PC-3 (cell line): ENCODE data around the gene ANGPT4. TPM values are rescaled to one million over a fixed set of nuclear protein-coding genes. Genes with fewer than 3 reads are reported as not detected.

Experiments
- ATAC-seq: fragments of 200-7000 bp; cut with Tn5 transposase; 2 replicates; pipeline ENCODE4 v1.9.1; 2020; ENCODE audit warnings: mild to moderate bottlenecking, moderate library complexity
- BruUV-seq: library from RNA; stranded (reverse); fragments of 400-500 nt; replicated peaks from 2 replicates; lab custom pipeline; 2021; lab: Mats Ljungman, UMichigan
- CTCF ChIA-PET: fragments of 300-600 bp; sonication (Branson Sonifier 250); formaldehyde crosslinking; loops from one replicate; lab custom pipeline; 2022; ENCODE audit warnings: antibody characterized with exemption; lab: Charles Lee
- POLR2A ChIA-PET: fragments of 300-600 bp; sonication (Branson Sonifier 250); formaldehyde crosslinking; loops from one replicate; lab custom pipeline; 2022; ENCODE audit warnings: antibody characterized with exemption; ENCODE audit not compliant: unreplicated experiment; lab: Charles Lee
- DNase-seq: peaks from one replicate; pipeline ENCODE4 v3.0.0-alpha.2; 2015
- H2AFZ ChIP-seq: fragments of 300-600 bp; sonication (generic); 2 replicates; pipeline ENCODE4 v1.6.0; 2016; ENCODE audit warnings: antibody characterized with exemption, low read length
- H3F3A ChIP-seq: fragments of 300-600 bp; sonication (generic); one replicate; pipeline ENCODE4 v1.6.0; 2017; ENCODE audit warnings: antibody characterized with exemption, low read length, control low read depth, mild to moderate bottlenecking; ENCODE audit not compliant: unreplicated experiment
- H3K27ac ChIP-seq: fragments of 300-600 bp; sonication (generic); 2 replicates; pipeline ENCODE4 v1.5.1; 2016; ENCODE audit warnings: mild to moderate bottlenecking, low read length
- H3K27me3 ChIP-seq: fragments of 300-600 bp; sonication (generic); 2 replicates; pipeline ENCODE4 v1.6.1; 2016; ENCODE audit warnings: low read length, mixed read lengths
- H3K36me3 ChIP-seq: fragments of 300-600 bp; sonication (generic); 2 replicates; pipeline ENCODE4 v1.6.1; 2016; ENCODE audit warnings: low read depth, mixed run types, low read length, mixed read lengths
- H3K4me1 ChIP-seq: fragments of 300-600 bp; sonication (generic); 2 replicates; pipeline ENCODE4 v1.5.1; 2016; ENCODE audit warnings: low read length; ENCODE audit not compliant: insufficient read depth
- H3K4me2 ChIP-seq: fragments of 300-600 bp; sonication (generic); 2 replicates; pipeline ENCODE4 v1.6.0; 2016; ENCODE audit warnings: low read length
- H3K4me3 ChIP-seq: fragments of 300-600 bp; sonication (generic); 2 replicates; pipeline ENCODE4 v1.5.1; 2016; ENCODE audit warnings: mild to moderate bottlenecking, low read length, mixed read lengths
- H3K79me2 ChIP-seq: fragments of 300-600 bp; sonication (generic); 2 replicates; pipeline ENCODE4 v1.6.1; 2017; ENCODE audit warnings: low read length, mixed read lengths
- H3K9ac ChIP-seq: fragments of 300-600 bp; sonication (generic); 2 replicates; pipeline ENCODE4 v1.6.0; 2016; ENCODE audit warnings: mild to moderate bottlenecking, low read length
- H3K9me2 ChIP-seq: fragments of 300-600 bp; sonication (generic); replicated peaks from 2 replicates; pipeline ENCODE4 v1.6.1; 2016; ENCODE audit warnings: mixed run types, low read length, mixed read lengths
- H3K9me3 ChIP-seq: fragments of 300-600 bp; sonication (generic); 2 replicates; pipeline ENCODE4 v1.6.1; 2016; ENCODE audit warnings: low read length, mixed read lengths
- H4K20me1 ChIP-seq: fragments of 300-600 bp; sonication (generic); 2 replicates; pipeline ENCODE4 v1.6.1; 2016; ENCODE audit warnings: low read length, mixed read lengths
- CTCF ChIP-seq: fragments of 300-600 bp; sonication (generic); conservative IDR thresholded peaks from 2 replicates; pipeline ENCODE4 v1.5.1; 2017; ENCODE audit warnings: antibody characterized with exemption, low read depth, mild to moderate bottlenecking, low read length
- EZH2 ChIP-seq: fragments of 300-600 bp; sonication (generic); IDR thresholded peaks from one replicate; pipeline ENCODE4 v1.6.1; 2017; ENCODE audit warnings: antibody characterized with exemption, mild to moderate bottlenecking, low read length; ENCODE audit not compliant: unreplicated experiment
- EZH2phosphoT487 ChIP-seq: fragments of 300-600 bp; sonication (generic); IDR thresholded peaks from 2 replicates; pipeline ENCODE4 v1.6.1; 2018; ENCODE audit warnings: mild to moderate bottlenecking, antibody characterized with exemption, low read length, borderline replicate concordance
- intact Hi-C: fragments of 100-400 bp; cut with micrococcal nuclease; formaldehyde crosslinking; loops from 2 replicates; pipeline ENCODE4 v1.9.0; 2023
- total RNA-seq: library from RNA; depleted of rRNA; stranded (reverse); fragments of >200 nt; gene quantifications from 2 replicates; pipeline ENCODE4 v1.2.3, GENCODE V29; 2014

Gene ANGPT4
- total RNA-seq, 1 experiment from 2014 or later, result not detected

GRCh38 chr20:910870-911770 lies 5.0 kb downstream of the ANGPT4 start:
- no peaks in the 10 kb centered on the region for H3K36me3 ChIP-seq
- ATAC-seq (no peak), DNase-seq (no peak)
- intact Hi-C loops, result no loop called here
- no peak overlapping the region for H2AFZ ChIP-seq
- no peaks in the 10 kb centered on the region for H3F3A ChIP-seq
- H3K4me3 ChIP-seq, result no peak overlapping the region
- no peaks in the 10 kb centered on the region for H3K4me1 ChIP-seq
- no peaks in the 10 kb centered on the region for H3K9me3 ChIP-seq
- no peak overlapping the region for H3K9ac ChIP-seq
- H3K27me3 ChIP-seq, result peaks cover 52% of the 10 kb centered on the region
- no peaks in the 10 kb centered on the region for H4K20me1 ChIP-seq
- no TSS peak for BruUV-seq
- ChIA-PET POLR2A (no interaction called here), CTCF (no interaction called here)
- H3K27ac ChIP-seq, result no peak overlapping the region
- no peaks in the 10 kb centered on the region for H3K79me2 ChIP-seq
- no peaks in the 10 kb centered on the region for H3K9me2 ChIP-seq
- H3K4me2 ChIP-seq, result no peak overlapping the region
- no peak for TF ChIP-seq CTCF
- TF ChIP-seq EZH2phosphoT487, result no peak
- TF ChIP-seq EZH2, result no peak

- Histone ChIP-seq H3K4me1 (no peaks in the 10 kb centered on the region), H4K20me1 (no peaks in the 10 kb centered on the region), H2AFZ (no peak overlapping the region), H3K9me3 (no peaks in the 10 kb centered on the region), H3K27ac (no peak overlapping the region), H3K4me2 (no peak overlapping the region), H3K4me3 (no peak overlapping the region), H3K27me3 (peaks cover 44% of the 10 kb centered on the region), H3K9me2 (no peaks in the 10 kb centered on the region), H3F3A (no peaks in the 10 kb centered on the region), H3K9ac (no peak overlapping the region), H3K79me2 (no peaks in the 10 kb centered on the region), H3K36me3 (no peaks in the 10 kb centered on the region)
- BruUV-seq, result no TSS peak
- DNase-seq, result no peak
- intact Hi-C loops, result no loop called here
- no peak for ATAC-seq
- TF ChIP-seq EZH2, result no peak
- no peak for TF ChIP-seq CTCF
- CTCF ChIA-PET, result no interaction called here
- POLR2A ChIA-PET, result no interaction called here
Observed at GRCh38 chr20:910132-910869, 5.8 kb downstream of the ANGPT4 start.
